GM23248 (cell line): ENCODE measurements around the gene FAM53A. TPM values are rescaled to one million over a fixed set of nuclear protein-coding genes. Genes with fewer than 3 reads are reported as not detected.

ENCODE experiments used
- DNase-seq: peaks from one replicate; pipeline ENCODE4 v3.0.0-alpha.2; 2015
- H2AFZ ChIP-seq: fragments of 200-600 bp; sonication (generic); 2 replicates; pipeline ENCODE4 v1.6.1; 2016; ENCODE audit warnings: antibody characterized with exemption
- H3F3A ChIP-seq: fragments of 200-600 bp; sonication (generic); 2 replicates; pipeline ENCODE4 v1.6.1; 2016; ENCODE audit warnings: mild to moderate bottlenecking, antibody characterized with exemption, mixed run types; ENCODE audit not compliant: insufficient read depth
- H3K27ac ChIP-seq: fragments of 200-600 bp; sonication (generic); 2 replicates; pipeline ENCODE4 v1.5.1; 2016; ENCODE audit warnings: mild to moderate bottlenecking
- H3K27me3 ChIP-seq: fragments of 200-600 bp; sonication (generic); replicated peaks from 2 replicates; pipeline ENCODE4 v1.6.1; 2016; ENCODE audit warnings: mild to moderate bottlenecking; ENCODE audit not compliant: insufficient read depth
- H3K36me3 ChIP-seq: fragments of 200-600 bp; sonication (generic); 2 replicates; pipeline ENCODE4 v1.6.1; 2016; ENCODE audit warnings: low read depth, mild to moderate bottlenecking
- H3K4me1 ChIP-seq: fragments of 200-600 bp; sonication (generic); 2 replicates; pipeline ENCODE4 v1.6.1; 2016; ENCODE audit warnings: mild to moderate bottlenecking; ENCODE audit not compliant: insufficient read depth
- H3K4me2 ChIP-seq: fragments of 200-600 bp; sonication (generic); one replicate; pipeline ENCODE4 v1.6.1; 2016; ENCODE audit warnings: mild to moderate bottlenecking; ENCODE audit not compliant: unreplicated experiment
- H3K4me3 ChIP-seq: fragments of 200-600 bp; sonication (generic); 2 replicates; pipeline ENCODE4 v1.5.1; 2016; ENCODE audit warnings: mild to moderate bottlenecking
- H3K79me2 ChIP-seq: fragments of 200-600 bp; sonication (generic); 2 replicates; pipeline ENCODE4 v1.6.1; 2016; ENCODE audit warnings: mild to moderate bottlenecking; ENCODE audit not compliant: insufficient read depth
- H3K9ac ChIP-seq: fragments of 200-600 bp; sonication (generic); 2 replicates; pipeline ENCODE4 v1.6.1; 2016; ENCODE audit warnings: mild to moderate bottlenecking
- H3K9me2 ChIP-seq: fragments of 200-600 bp; sonication (generic); 2 replicates; pipeline ENCODE4 v1.6.1; 2016; ENCODE audit warnings: mixed run types, mild to moderate bottlenecking, moderate library complexity; ENCODE audit not compliant: insufficient read depth
- H3K9me3 ChIP-seq: fragments of 200-600 bp; sonication (generic); one replicate; pipeline ENCODE4 v1.6.1; 2017; ENCODE audit warnings: low read depth
- H4K20me1 ChIP-seq: fragments of 200-600 bp; sonication (generic); 2 replicates; pipeline ENCODE4 v1.6.0; 2016; ENCODE audit not compliant: insufficient read depth
- EZH2 ChIP-seq: fragments of 200-600 bp; sonication (generic); IDR thresholded peaks from 2 replicates; pipeline ENCODE4 v1.6.1; 2018; ENCODE audit warnings: antibody characterized with exemption, mild to moderate bottlenecking; ENCODE audit not compliant: insufficient read depth, poor library complexity, severe bottlenecking
- EZH2phosphoT487 ChIP-seq: fragments of 200-600 bp; sonication (generic); IDR thresholded peaks from 2 replicates; pipeline ENCODE4 v1.6.1; 2018; ENCODE audit warnings: antibody characterized with exemption, moderate library complexity, mild to moderate bottlenecking, low read depth; ENCODE audit not compliant: insufficient read depth
- WGBS, 2 experiments: methylation state at CpG; one replicate each; pipeline ENCODE4 v1.1.6; 2015 to 2017; ENCODE audit warnings: low lambda C conversion rate in 2 of 2, low coverage in 1 of 2; ENCODE audit errors: missing lambda C conversion rate in 2 of 2; 5-methylcytosine and 5-hydroxymethylcytosine counted together
- in situ Hi-C: fragments of 300-500 bp; cut with MboI; formaldehyde crosslinking; loops from 2 replicates; pipeline ENCODE4 v1.15.0; 2020
- polyA plus RNA-seq: library from polyadenylated mRNA; unstranded; fragments of >200 nt; fragmentation: Nextera tagmentation; extraction: Ambion mirVana; gene quantifications from 2 replicates; pipeline ENCODE4 v1.2.1, GENCODE V29; 2016
- total RNA-seq: library from RNA; depleted of rRNA; stranded (reverse); fragments of >200 nt; shearing (Covaris generic); gene quantifications from 2 replicates; pipeline ENCODE4 v1.2.3, GENCODE V29; 2014

The FAM53A gene
- total and polyA plus RNA-seq, 2 experiments from 2014 or later: 2.8 to 3.8 TPM

DNA sequence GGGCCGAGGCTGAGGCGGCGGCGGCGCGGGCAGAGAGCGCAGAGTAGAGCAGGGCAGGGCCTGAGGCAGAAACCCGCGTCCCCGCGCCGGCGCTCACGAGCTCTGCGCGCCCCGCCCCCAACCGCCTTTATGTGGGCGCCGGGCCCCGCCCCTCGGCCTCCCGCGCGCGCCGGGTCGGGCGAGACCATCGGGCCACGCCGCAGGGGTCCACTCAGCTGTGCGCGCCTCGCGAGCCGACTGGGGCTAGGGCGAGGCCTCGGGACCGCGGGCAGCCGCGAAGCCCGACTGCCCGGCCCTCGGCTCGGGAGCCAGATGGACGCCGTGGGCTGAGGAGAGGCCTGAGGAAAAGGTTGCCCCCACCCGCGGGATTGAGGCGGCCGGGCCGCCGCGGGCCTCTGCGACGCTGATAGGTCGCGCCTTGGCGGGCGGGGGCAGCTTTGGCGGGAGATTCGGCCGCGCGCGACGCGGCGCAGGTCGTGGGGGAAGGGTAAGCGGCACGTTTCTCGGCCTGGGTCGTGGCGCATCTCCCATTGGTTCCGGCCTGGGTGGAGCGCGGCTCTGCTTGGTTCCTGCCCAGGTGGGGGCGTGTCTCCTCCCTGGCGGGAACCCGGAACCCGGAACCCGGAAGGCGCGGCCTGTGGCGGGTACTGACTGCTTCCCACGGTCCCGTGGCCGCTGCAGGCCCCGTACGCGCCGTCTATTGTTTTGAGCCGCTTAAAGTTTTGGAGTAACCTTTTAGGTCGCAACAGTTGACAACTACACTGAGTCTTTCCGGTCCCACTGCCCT, 28.3 kb upstream of the FAM53A start, which contains the start of gene SLBP:
Gene SLBP (minus strand): TSS at position 104 of the 787 bp plus-strand sequence. CDS start 131 bp downstream, outside the sequence.
- H3K4me1 ChIP-seq: peaks cover 21% of the 10 kb centered on the region
- in situ Hi-C loops: no loop called here

DNA sequence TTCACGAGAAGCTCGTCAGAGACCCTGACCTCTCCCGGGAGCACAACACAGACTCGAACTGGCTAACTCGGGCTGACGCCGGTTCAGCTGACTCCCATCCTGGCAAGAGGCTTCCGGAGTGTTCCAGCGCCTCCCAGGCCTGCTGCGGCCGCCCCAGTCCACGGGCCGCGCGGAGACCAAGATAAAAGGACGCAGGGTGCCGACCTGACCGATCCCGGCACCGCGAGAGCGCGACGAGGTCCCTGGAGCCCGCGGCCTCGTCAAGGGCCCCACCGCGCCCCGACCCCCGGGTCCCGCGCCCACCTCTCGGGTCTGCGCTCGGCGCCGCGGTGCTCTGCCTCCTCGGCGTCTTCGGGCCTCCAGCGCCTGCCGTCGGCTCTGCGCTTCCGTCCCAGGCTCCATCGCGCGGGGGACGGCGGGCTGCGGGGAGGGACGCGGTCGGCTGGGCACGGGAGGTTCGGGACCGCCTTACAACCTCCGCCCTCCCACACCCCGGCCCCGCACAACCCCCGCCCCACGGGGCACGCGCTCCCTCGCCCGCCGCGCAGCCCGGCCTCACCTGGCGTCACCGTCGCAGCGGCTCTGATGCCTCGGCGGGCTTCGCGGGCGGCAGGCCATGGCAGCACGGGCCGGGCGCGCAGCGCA, 27.6 kb upstream of the FAM53A start:
- Histone ChIP-seq H3K79me2 (peaks cover 73% of the 10 kb centered on the region), H3K4me2 (peak overlapping the region; percentile 94), H3K9me3 (no peaks in the 10 kb centered on the region), H3K36me3 (no peaks in the 10 kb centered on the region), H3K27ac (peak overlapping the region; percentile 92), H3K9ac (peak overlapping the region; percentile 94), H3F3A (peaks cover 37% of the 10 kb centered on the region), H2AFZ (peak overlapping the region; percentile 72), H4K20me1 (0 out of 2 replicates have a peak, but pooled peaks cover 5% of the 10 kb centered on the region), H3K4me3 (peak overlapping the region; percentile 97), H3K9me2 (no peaks in the 10 kb centered on the region), H3K27me3 (no peaks in the 10 kb centered on the region), H3K4me1 (peaks cover 21% of the 10 kb centered on the region)
- TF ChIP-seq EZH2phosphoT487: no peak
- no peak for TF ChIP-seq EZH2
- in situ Hi-C loops: no loop called here
- DNase-seq: peak; percentile 83
- WGBS, 2 experiments: 0 to 1% methylated on average over 47 to 55 of the region's 85 CpGs

More for the DNA sequence above, 28.3 kb upstream of the FAM53A start, which contains the start of gene SLBP:
- Histone ChIP-seq H3K4me3 (peak within 1 kb of the TSS; percentile 97), H4K20me1 (0 out of 2 replicates have a peak, but pooled peaks cover 5% of the 10 kb centered on the region), H3K9me3 (no peaks in the 10 kb centered on the region), H3F3A (peaks cover 37% of the 10 kb centered on the region), H3K4me2 (peak within 1 kb of the TSS; percentile 94), H3K9me2 (no peaks in the 10 kb centered on the region), H3K36me3 (no peaks in the 10 kb centered on the region), H3K9ac (peak within 1 kb of the TSS; percentile 94), H3K79me2 (peaks cover 74% of the 10 kb centered on the region), H2AFZ (peak within 1 kb of the TSS; percentile 72), H3K27ac (peak within 1 kb of the TSS; percentile 92), H3K27me3 (no peaks in the 10 kb centered on the region)
- TF ChIP-seq EZH2: no peak
- no peak for TF ChIP-seq EZH2phosphoT487
- peak; percentile 95 for DNase-seq
- 1% methylated on average over 51 to 89 of the region's 98 CpGs for WGBS, 2 experiments

DNA sequence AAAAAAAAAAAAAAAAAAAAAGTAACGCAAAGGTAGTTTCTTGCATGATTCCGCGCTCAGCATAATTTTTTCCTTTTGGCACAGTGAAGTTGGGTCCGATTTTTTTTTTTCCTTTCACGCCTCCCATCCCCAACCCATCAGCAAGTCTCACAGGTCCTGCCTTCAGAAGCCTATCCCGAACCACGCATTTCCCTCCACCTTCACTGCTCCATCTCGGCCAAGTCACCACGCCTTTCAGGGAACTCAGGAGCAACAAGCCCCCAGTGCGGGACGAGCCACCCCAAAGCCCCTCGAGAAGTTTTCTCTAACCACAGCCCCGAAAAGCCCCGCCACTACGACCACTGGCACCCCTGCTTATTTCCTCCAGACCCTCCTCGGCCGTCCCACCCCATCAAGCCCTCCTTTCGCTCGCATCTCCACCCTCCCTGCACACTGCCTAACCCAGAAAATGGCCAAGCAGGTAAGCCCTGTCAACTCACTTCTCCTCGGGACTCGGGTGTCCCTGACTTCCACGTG, 27.0 kb upstream of the FAM53A start:
- TF ChIP-seq EZH2phosphoT487 (no peak), EZH2 (no peak)
- DNase-seq: peak; percentile 50
- peaks cover 37% of the 10 kb centered on the region for H3F3A ChIP-seq
- peak overlapping the region; percentile 97 for H3K4me3 ChIP-seq
- H3K79me2 ChIP-seq: peaks cover 73% of the 10 kb centered on the region
- peaks cover 21% of the 10 kb centered on the region for H3K4me1 ChIP-seq
- in situ Hi-C loops: no loop called here
- H3K9ac ChIP-seq: peak overlapping the region; percentile 94
- no peaks in the 10 kb centered on the region; the same call in 1 of the 2 replicates for H3K36me3 ChIP-seq
- peak overlapping the region; percentile 94 for H3K4me2 ChIP-seq
- 0 out of 2 replicates have a peak, but pooled peaks cover 5% of the 10 kb centered on the region for H4K20me1 ChIP-seq
- no peaks in the 10 kb centered on the region for H3K9me3 ChIP-seq
- H3K27me3 ChIP-seq: no peaks in the 10 kb centered on the region
- H2AFZ ChIP-seq: peak overlapping the region; percentile 72
- H3K9me2 ChIP-seq: no peaks in the 10 kb centered on the region
- WGBS, 2 experiments: 14 to 19% methylated on average over 20 to 22 of the region's 22 CpGs
- peak overlapping the region; percentile 92 for H3K27ac ChIP-seq

DNA sequence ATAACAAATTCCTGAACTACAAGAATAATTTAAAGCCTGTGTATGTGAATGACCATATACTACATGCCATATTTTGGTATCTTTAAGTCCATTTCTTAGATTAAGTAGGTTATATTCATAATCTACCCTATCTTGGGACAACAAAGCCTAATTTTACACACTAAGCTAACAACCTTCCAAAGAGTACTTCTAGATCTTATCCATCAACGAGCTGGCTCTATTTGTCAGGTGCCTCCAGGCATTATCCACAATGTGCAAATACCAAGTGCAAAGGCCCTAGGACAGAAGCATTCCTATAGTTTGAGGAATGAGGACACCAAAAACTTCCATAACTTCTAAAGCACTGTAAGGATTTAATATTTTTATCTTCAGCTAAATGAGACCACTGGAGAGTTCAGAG, 24.5 kb upstream of the FAM53A start:
- Histone ChIP-seq H3K79me2 (peaks cover 87% of the 10 kb centered on the region), H3K27me3 (no peaks in the 10 kb centered on the region), H3K4me2 (peak overlapping the region; percentile 11), H3K4me1 (peaks cover 17% of the 10 kb centered on the region), H3K9me3 (no peaks in the 10 kb centered on the region), H4K20me1 (0 out of 2 replicates have a peak, but pooled peaks cover 5% of the 10 kb centered on the region), H3K9ac (no peak overlapping the region), H3K9me2 (no peaks in the 10 kb centered on the region), H3K36me3 (peaks cover 8% of the 10 kb centered on the region; the same call in 1 of the 2 replicates), H3K4me3 (no peak overlapping the region), H3F3A (peaks cover 23% of the 10 kb centered on the region), H3K27ac (no peak overlapping the region), H2AFZ (no peak overlapping the region)
- TF ChIP-seq EZH2 (no peak), EZH2phosphoT487 (no peak)
- DNase-seq: no peak
- 43 to 46% methylated on average over 1 of the region's 1 CpG for WGBS, 2 experiments
- in situ Hi-C loops: no loop called here
